GM20000 (cell line): ENCODE data around the gene MDFI.

Experiments used
- DNase-seq: peaks from one replicate; pipeline ENCODE4 v3.0.0; 2012; ENCODE audit warnings: low spot score
- CTCF ChIP-seq: IDR thresholded peaks from 2 replicates; pipeline ENCODE4 v1.5.1; 2012; ENCODE audit warnings: mild to moderate bottlenecking, control low read depth; ENCODE audit errors: extremely low read depth, missing control alignments

The MDFI gene

GRCh38 chr6:41638002-41638934, at the start of gene MDFI:
TSS of gene MDFI (plus strand) at chr6:41638468. CDS start at chr6:41638750, 282 bp downstream.
- TF ChIP-seq CTCF = no peak
- no peak for DNase-seq

- DNase-seq = no peak
- no peak for TF ChIP-seq CTCF
Observed at GRCh38 chr6:41589223-41589622, 49.0 kb upstream of the MDFI start.

- TF ChIP-seq CTCF = no peak
- no peak for DNase-seq
Observed at GRCh38 chr6:41589636-41590622, 48.3 kb upstream of the MDFI start.

GRCh38 chr6:41591122-41591521, 47.1 kb upstream of the MDFI start:
- DNase-seq = no peak
- no peak for TF ChIP-seq CTCF

- peak; percentile 79 for TF ChIP-seq CTCF
Observed at GRCh38 chr6:41591859-41592502, 46.3 kb upstream of the MDFI start.

GRCh38 chr6:41593406-41593805, 44.9 kb upstream of the MDFI start:
- TF ChIP-seq CTCF = no peak
- DNase-seq = no peak

More at GRCh38 chr6:41591859-41592502, 46.3 kb upstream of the MDFI start:
- peak; percentile 93 for DNase-seq
